Islet of Langerhans (tissue), 1 donor: ENCODE results near the gene FKBP1A.
"Not testable (repeated sequence)": the region's sequence is repeated elsewhere in the genome, so short reads cannot be mapped to it uniquely, and the experiment has no call there.

Experiments
- FAIRE-seq: peaks from one replicate; lab custom pipeline; 2011; peaks lifted over from hg19 to GRCh38; lab: Jason Lieb, UNC

FKBP1A gene

DNA sequence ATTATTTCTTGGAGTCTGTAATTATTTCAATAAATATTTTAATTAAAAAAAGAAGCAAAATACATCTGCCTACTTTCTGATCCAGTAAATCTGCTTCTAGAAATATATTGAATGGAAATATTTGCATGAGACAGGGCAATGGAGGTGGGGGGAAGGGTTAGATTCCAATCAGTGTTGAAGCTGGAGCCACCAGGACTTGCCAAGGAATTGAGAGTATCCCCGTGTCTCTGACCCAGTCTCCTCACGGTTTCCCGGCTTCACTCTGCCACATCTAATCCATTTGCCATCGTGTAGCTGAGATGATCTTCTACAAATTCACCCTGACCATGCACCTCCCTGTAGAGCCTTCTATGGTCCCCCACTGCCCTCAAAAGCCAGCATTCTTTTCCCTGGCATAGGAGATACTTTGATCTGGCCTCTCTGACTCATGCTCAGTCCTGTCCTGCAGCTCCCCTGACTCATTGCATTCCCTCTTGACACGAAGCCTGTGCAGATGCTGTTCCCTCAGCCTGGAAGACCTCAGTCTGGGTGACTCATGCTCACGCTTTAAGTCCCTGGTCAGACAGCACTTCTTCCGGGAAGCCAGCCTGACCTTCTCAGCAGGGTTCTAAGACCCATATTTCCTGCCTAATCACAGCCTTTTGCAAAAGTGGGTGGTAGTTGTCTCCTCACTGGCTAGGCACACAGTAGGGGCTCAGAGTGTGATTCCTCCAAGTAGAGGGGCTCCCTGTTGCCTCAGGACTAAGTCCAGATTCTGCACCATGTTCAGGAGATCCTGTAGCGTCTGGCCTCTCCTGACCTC lies 23.0 kb upstream of the FKBP1A start:
- no peak for FAIRE-seq

DNA sequence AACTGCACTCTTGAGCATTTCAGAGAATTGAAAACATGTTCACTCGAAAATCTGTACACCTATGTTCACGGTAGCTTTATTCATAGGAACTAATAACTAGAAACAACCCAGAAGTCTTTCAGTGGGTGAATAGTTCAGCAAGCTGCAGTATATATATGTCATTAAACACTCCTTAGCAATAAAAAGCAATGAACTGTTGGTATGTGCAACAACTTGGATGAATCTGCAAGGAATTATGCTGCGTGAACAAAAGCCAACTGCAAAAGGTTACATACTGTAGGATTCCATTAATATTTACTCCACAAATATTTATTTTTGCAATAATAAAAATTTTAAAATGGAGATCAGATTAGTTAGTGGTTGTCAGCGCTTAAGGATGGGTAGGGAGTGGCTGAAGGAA lies 22.1 kb upstream of the FKBP1A start:
- no peak for FAIRE-seq

DNA sequence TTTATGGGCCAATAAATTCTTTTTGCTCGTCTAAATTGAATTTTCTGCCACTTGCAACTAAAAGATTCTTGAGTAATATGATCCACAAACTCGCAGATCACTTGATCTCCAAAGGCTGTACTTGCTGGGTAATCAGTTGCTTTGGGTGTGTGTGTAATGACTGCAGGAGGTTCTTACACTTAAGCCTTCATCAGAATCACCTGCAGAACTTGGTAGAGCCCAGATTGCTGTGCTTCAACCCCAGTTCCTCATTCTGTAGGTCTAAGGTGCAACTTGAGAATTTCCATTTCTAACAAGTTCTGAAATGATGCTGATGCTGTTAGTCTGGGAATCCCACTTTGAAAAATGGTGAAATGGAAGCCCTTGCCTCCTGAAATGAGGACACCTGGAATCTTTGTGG lies 12.9 kb upstream of the FKBP1A start:
- FAIRE-seq: no peak

DNA sequence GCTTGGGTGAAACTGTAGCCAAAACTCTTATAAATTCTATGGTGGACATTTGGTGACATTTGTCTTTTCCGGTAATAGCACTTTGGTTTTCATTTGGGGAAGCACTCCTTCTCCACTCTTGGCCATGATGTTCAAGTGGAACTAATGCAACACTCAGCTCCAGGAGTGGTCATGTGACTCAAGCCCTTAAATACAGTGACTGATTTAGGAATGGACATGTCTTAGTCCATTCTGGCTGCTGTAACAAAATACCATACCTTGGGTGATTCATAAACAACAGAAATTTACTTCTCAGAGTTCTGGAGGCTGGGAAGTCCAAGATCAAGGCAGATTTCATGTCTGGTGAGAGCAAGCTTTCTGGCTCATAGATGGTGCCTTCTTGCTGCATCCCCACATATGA lies 10.8 kb upstream of the FKBP1A start:
- FAIRE-seq: no peak

DNA sequence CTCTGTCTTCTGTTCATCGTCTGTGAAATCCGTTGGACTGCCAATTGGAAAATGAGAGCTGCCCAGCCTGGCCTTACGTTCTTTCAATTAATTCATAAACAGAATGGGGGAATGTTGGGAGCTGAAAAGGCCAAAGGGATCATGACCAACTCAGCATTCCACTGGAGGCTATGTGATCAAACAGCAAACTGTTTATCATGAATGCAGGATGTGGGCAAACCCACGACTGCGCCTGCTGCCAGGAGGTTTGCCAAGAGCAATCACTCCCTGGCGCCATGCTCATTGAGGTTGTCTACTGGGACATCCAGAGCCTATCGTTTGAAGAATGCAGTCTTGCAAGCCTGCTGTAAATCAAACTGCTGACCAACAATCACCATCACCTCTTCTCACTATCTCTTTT lies 9.3 kb upstream of the FKBP1A start:
- no peak for FAIRE-seq

DNA sequence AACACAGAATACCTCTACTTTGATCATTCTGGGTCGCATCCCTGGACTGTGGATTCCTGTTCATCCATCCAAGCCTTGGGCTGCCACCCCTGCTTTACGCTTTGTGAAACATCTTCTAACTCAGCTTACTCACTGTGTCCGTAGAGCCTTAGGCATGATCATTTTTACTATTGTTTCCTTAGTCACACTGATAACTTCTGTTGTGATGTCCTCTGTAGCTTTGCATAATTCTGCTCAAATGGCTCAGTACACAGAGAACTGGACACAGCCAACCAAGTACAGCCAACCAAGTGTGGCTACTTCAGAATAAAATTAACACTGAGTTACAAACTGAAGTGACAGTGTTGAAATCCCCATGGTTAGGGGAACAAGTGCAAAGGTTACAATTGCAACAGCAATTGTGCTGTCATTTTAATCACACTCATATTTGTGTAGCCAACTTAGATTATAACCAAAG lies 8.6 kb upstream of the FKBP1A start:
- FAIRE-seq: no peak

DNA sequence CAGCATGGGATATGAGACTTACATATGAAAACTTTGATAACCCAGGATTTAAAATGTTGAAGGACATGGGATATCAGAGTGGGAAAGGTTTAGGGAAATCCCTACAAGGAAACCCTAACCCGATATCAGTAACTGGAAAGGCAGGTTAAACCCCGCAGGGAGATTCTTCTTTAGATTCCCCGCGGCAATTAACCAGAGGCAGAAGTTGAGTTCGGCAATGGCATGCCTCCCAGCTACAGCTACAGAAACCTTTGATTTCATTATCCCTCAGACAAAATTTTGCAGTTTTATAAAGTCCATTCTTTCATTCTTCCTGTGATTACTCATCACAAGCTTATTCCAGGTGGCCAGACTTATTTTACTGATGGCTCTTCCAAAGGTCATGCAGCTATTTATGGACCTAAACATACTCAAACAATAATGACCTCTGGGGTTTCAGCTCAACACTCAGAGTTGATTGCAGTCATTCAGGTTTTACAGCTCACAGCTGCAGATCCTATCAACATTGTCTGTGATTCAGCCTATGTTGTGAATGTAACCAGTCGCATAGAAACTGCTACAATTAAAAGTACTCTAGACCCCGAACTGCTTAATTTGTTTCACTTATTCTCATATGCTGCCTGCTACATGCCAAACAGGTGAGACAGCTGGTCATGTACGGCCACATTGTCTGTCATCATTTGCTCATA lies 7.0 kb upstream of the FKBP1A start:
- not testable (repeated sequence) for FAIRE-seq

DNA sequence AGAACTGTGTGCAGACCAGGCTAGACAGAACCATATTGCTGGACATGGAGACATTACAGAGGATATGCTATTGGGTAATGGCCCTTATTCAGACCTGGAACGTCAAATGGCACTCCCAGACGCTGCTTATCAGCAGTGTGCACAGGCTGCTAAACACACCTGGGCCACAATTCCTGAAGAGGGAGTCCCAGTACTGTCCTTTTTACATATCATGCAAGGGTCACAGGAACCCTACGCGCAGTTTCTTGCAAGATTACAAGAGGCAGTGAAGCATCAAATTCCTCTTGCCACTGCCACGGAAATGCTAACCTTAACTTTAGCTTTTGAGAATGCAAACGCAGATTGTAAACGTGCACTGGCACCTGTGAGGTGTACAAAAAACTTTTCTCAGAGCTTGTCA lies 5.3 kb upstream of the FKBP1A start:
- FAIRE-seq: not testable (repeated sequence)

DNA sequence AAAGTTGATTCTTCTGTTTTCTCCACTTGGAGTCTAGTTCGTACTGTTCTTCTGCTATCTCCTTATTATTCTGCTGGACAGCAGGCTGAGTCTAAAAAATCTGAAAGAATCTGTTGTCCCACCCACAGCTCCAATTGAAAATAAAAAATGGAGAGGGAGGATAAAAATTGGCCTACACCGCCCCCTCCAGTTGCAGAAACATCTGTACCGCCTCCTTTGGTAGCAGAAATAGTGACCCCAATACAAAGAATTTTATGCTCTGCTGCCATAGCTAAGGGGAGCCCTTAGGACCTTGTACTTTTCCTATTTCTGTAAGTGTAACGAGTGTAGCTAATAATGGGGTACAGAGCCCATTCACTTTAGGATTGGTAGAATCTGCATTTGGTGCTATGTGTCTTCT lies 4.9 kb upstream of the FKBP1A start:
- FAIRE-seq: no peak

DNA sequence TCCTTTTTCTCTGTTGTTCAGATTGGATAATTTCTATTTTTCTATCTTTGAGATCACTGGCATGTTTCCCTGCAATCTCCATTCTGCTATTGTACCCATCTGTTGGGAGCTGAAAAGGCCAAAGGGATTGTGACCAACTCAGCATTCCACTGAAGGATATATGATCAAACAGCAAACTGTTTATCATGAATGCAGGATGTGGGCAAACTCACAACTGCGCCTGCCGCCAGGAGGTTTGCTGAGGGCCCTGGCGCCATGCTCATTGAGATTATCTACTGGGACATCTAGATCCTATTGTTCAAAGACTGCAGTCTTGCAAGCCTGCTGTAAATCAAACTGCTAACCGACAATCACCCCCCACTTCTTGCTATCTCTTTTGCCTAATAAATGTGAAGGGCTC lies 3.8 kb upstream of the FKBP1A start:
- no peak for FAIRE-seq

DNA sequence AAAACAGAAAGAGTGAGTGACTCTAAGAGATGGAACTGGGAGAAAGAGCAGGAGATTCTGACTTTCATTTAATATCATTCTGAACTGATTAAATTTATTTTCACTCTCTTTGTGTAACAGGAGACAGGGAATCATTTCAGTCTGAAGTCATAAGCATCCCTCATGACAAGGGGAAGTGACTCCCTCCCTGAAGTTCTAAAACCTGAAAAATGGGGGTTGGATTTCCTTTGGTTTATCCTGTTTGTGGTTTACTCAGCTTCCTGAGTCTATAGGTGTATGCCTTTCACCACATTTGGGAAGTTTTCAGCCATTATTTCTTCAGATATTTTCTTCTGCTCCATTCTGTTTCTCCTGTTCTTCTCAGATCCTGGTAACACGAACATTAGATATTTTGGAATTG lies 3.4 kb upstream of the FKBP1A start:
- no peak for FAIRE-seq

DNA sequence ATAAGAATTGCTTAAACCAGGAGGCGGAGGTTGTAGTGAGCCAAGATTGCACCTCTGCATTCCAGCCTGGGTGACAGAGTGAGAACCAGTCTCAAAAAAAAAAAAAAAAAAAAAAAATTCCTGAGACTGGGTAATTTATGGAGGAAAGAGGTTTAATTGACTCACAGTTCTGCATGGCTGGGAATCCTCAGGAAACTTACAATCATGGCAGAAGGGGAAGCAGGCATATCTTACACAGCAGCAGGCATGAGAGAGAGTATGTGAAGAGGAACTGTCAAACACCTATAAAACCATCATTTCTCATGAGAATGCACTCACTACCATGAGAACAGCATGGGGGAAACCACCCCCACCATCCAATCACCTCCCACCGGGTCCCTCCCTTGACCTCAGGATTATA lies 1.8 kb upstream of the FKBP1A start:
- no peak for FAIRE-seq

DNA sequence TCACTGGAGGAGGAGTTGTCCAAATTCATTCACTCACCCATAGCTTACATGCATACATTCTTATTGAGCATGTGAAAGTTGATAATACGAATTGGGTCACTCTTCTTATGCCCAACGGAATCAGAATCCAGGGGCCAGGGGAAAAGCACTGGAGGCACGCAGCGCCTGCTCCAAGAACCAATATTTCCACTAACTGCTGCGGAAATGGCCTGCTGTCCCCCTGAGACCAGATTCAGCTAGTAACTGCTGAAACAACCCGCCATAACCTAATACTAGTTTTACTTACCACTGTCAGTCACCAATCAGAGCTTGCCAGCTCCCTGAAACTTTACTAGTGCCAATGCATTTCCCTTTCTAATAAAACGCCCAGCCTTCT lies 641 bp upstream of the FKBP1A start:
- FAIRE-seq: no peak

DNA sequence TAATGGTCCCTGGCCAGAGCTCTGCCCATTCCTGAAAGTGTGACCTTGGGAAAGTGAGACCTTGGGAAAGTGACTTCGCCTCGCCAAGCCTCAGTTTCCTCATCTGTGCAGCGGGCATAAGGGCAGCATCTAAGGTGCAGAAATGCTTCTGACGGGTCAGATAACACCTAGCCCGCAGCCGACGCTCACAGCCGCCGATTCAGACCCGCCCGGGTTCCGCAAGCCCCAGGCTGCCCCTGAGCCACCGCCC lies 486 bp downstream of the FKBP1A start:
- no peak for FAIRE-seq

DNA sequence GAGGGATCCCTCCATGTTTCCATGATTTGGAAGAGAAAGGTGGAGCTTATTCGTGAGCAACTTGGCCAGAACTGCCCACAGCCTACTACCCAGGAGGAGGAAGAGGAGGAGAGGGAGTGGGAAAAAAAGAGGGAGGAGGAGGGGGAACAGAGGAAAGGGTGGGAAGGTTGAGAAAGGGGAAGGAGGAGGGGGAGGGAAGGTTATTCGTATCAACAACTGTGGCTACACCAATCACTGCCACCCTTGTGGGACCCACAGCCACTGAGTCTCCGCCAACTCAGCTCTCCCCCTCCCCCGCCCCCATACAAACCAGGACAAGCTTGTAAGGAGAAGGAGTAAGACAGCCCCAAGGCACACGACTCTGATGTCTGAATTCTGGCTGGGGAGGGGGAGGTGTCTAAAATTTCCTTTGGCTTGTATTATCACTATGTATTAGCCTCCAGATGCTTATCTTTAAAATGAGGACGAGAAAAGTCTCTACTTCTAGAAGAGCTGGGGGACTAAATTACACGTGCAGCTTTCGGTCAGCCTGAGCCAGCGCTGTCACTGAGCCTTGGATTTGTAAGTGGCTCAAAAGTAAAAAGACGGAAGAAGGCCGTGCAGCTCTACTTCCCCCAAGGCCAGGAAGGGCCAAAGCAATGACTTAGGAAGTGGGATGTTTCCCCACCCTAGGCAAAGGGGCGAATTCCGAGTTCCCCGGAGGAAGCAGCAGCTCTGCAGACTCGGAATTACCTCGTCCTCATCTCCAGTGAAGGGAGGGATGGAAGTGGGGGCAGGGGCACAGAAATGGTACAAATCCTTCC lies 1.0 kb downstream of the FKBP1A start:
- FAIRE-seq: no peak

DNA sequence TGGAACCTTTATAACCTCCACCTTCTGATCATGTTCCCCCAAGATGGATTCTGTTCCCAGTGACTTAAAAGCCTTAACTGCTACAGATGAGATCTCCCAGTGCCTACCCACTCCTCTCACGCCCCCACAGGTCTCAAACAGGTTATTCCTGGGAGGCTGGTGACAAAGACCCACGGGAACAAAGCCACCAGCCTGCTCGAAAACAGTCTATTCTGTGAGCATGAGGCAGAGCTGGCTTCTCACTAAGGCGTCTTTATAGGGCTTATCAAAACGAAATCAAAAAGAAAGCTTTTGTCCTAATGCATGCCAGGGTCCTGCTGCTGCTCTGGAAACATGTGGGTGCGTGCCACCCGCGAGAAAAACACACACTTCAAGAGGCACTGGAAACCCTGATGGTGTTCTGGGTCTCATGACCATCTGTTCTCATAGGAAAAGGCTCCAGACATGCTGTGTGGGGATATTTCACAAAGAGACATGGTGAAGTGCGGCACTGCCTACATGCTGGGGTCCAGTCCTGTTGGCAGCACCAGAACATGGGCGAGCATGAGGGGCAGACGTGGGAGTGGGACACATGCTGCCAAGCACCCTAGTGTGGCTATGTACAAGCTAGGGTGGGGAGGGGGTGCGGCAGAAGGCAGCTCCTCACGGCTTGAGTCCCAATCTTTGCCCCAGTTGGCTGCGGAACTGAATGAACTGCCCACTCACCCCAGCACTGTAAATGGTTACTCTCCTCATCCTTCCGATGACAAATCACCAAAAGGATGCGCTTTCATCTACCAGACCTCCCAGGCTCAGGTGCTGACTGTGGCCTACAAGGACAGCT lies 2.1 kb downstream of the FKBP1A start:
- FAIRE-seq: no peak

DNA sequence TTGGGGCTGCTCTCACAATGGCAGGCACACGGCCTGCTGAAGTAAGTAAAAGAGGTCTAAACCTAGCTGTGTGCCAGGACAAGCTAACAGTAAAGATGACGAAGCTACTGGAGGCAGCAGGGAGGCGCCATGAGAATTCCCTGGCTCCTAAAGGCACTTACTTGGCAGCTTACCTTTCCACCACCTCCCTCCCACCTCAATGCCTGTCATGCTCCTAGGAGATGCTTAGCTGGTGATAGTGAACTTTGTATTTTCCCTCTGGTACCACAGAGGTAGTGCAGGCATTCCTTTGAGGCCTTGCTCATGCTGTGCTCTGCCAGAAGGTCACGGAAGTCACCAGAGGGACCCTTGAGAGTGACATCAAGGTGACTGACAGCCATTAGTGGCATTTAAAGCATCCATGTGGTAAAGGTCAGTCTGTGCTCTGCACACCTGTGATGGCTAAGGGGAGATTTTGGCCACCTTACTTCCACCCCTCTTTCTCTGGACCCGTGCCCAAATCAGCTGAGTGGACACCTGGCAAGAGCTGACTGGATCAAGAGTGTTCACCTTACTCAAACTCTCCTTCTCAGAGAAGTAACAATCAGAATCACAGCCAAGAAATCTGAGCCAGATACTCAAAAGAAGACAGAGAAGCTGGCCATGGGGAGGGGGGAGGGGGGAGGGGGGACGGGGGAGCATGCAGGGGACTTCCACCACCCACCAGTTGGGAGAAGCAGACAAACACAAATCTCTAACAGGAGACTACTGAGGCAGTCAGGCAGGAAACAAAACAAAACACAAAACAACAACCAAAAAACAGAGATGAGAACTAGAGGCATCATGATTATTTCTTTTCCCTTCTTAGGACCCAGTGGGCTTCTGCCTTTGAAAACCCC lies 2.9 kb downstream of the FKBP1A start:
- FAIRE-seq: no peak

DNA sequence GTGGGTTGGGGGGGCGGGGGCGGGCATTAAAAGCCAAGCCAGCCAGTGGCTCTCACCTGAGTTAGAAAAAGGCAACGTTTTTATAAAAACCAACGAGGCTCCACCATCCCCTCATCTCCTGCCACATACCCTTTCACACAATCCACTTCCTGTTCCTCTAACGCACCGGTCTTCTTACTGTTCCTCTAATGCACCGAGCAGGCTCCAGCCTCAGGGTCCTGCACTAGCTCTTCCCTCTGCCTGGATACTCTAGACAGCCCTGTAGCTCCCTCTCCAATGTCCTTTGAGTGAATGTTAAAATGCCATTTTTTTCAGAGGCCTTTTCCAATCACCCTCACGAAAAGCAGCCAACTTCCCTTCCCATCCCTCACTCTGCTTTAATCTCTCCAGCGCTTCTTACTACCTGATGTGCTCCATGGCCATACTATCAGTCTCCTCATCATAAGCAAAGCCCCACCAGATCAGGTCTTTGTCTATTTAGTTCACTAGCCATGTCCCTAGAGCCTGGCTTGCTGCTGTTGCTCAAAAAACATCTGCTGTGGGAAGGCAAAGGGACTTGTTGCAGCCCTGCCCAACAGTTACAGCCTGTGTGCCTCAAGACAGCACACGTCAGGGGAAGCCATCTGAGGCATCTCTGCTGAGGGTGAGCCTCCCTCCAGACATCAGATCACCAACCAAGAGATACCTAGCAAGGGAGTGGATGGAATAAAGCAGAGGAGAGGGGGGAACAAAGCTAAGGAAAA lies 3.9 kb downstream of the FKBP1A start:
- no peak for FAIRE-seq

DNA sequence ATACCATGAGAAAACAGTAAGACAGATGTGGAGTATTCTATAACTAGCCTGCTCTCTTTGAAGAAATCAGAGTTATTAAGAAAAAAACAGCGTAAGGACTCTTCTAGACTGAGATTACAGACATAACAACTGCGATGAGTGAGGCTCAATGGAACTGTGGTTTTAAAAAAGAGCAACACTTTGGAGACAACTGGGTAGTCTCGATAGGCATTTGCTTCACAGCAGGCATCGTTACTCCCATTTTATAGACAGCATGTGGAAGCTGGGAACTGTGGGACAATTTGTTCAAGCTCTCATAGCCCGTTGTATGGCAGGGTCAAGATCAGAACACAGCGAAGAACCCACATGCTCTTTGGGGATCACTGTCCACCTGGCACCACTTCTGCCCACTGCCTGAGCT lies 4.6 kb downstream of the FKBP1A start:
- FAIRE-seq: no peak

DNA sequence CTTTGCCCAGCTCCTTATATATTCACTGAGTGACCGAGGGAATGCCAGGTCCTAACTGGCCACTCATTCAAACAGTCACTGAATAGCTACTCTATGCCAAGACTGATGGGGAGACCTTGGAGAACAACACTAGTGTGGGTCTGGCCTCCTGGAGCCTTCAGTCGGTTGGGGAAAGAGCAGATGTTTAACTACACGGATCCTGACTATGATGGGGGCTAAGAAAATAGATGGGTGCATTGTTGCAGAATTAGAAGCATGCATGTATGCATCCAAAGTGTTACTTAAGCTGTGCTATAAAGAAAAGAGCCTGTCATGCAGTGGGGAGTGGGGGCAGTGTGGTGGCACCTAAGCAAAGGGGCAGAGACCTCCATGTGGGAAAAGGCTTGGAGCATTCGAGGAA lies 6.5 kb downstream of the FKBP1A start:
- FAIRE-seq: no peak
